ENCODE data around the gene DPYD.

GRCh38 chr1:97743129-97743528 lies 177.7 kb downstream of the DPYD start:
- TF ChIP-seq CTCF (IDR thresholded peaks at IDR 0.05; ENCODE audit: insufficient read depth, low read length, poor library complexity, severe bottlenecking) (no peak), EZH2phosphoT487 (conservative IDR thresholded peaks at IDR 0.05; ENCODE audit: low read length) (no peak)

Data from SU-DHL-6 (cell line).